Erythroblast (primary cell): ENCODE results near the gene NEURL4.

ENCODE experiments used
- GATA1 ChIP-seq: IDR thresholded peaks from 2 replicates; pipeline ENCODE4 v1.6.1; 2011; ENCODE audit warnings: low read depth, mild to moderate bottlenecking, control low read depth, low read length, moderate library complexity
- POLR2A ChIP-seq: IDR thresholded peaks from 2 replicates; pipeline ENCODE4 v1.6.1; 2011; ENCODE audit warnings: mild to moderate bottlenecking, low read length

GRCh38 chr17:7309628-7310027 is 19.5 kb downstream of the NEURL4 start:
- TF ChIP-seq POLR2A (no peak), GATA1 (no peak)
